Common myeloid progenitor, CD34-positive (primary cell): ENCODE measurements around the gene GRAP2.

Source experiments
- CTCF ChIA-PET: fragments of 350-600 bp; sonication (Branson Sonifier 250); formaldehyde crosslinking; loops from one replicate; lab custom pipeline; 2021; ENCODE audit warnings: antibody characterized with exemption; lab: Charles Lee
- POLR2A ChIA-PET: fragments of 350-600 bp; sonication (Branson Sonifier 250); formaldehyde crosslinking; loops from one replicate; lab custom pipeline; 2021; ENCODE audit warnings: antibody characterized with exemption; lab: Charles Lee
- DNase-seq, 3 donors: peaks; one replicate each; pipeline versions ENCODE4 v3.0.0 to v3.0.0-alpha.2; 2013
- H3K27ac ChIP-seq, 2 experiments: 1 replicate in 1 of 2; 2 replicates in 1 of 2; pipeline ENCODE4 v1.7.0; 2013; ENCODE audit warnings: inconsistent platforms in 2 of 2, low read length in 2 of 2, mild to moderate bottlenecking in 2 of 2, low read depth in 1 of 2, moderate library complexity in 1 of 2; ENCODE audit not compliant: severe bottlenecking in 2 of 2, insufficient read depth in 1 of 2, poor library complexity in 1 of 2
- H3K27me3 ChIP-seq, 5 experiments: replicated peaks in 2 of 5; 1 replicate in 3 of 5; 2 replicates in 2 of 5; pipeline versions ENCODE4 v1.6.1 to v1.7.0; 2013; ENCODE audit warnings: low read length in 4 of 5, mild to moderate bottlenecking in 2 of 5, moderate library complexity in 2 of 5, inconsistent platforms in 1 of 5; ENCODE audit not compliant: insufficient read depth in 5 of 5, control insufficient read depth in 4 of 5
- H3K36me3 ChIP-seq, 4 experiments: 1 replicate in 2 of 4; 2 replicates in 2 of 4; pipeline versions ENCODE4 v1.6.1 to v1.7.0; 2013; ENCODE audit warnings: low read length in 3 of 4, control low read depth in 1 of 4, mild to moderate bottlenecking in 1 of 4; ENCODE audit not compliant: control insufficient read depth in 4 of 4, insufficient read depth in 4 of 4
- H3K4me1 ChIP-seq, 4 experiments: 1 replicate in 3 of 4; 2 replicates in 1 of 4; pipeline versions ENCODE4 v1.6.1 to v1.7.1; 2013; ENCODE audit warnings: low read length in 3 of 4, mild to moderate bottlenecking in 3 of 4, control low read depth in 1 of 4, inconsistent platforms in 1 of 4, moderate library complexity in 1 of 4; ENCODE audit not compliant: control insufficient read depth in 4 of 4, insufficient read depth in 4 of 4; ENCODE audit errors: control extremely low read depth in 1 of 4
- H3K4me3 ChIP-seq, 7 experiments: 1 replicate in 4 of 7; 2 replicates in 3 of 7; pipeline versions ENCODE4 v1.5.1 to v1.7.0; 2013; ENCODE audit warnings: mild to moderate bottlenecking in 7 of 7, low read length in 6 of 7, moderate library complexity in 6 of 7, inconsistent platforms in 2 of 7, low read depth in 2 of 7, control low read depth in 1 of 7; ENCODE audit not compliant: insufficient read depth in 4 of 7, control insufficient read depth in 1 of 7; ENCODE audit errors: extremely low read depth in 1 of 7
- H3K9me3 ChIP-seq, 5 experiments: 1 replicate in 4 of 5; 2 replicates in 1 of 5; pipeline versions ENCODE4 v1.6.1 to v1.7.1; 2013; ENCODE audit warnings: low read length in 4 of 5, mild to moderate bottlenecking in 2 of 5, inconsistent platforms in 1 of 5, low read depth in 1 of 5, moderate library complexity in 1 of 5; ENCODE audit not compliant: control insufficient read depth in 4 of 5, insufficient read depth in 2 of 5; ENCODE audit errors: control extremely low read depth in 1 of 5
- WGBS: methylation state at CpG from one replicate; pipeline ENCODE4 v1.1.5; 2013; ENCODE audit not compliant: insufficient coverage; 5-methylcytosine and 5-hydroxymethylcytosine counted together

The GRAP2 gene

GRCh38 chr22:39955675-39956074 is 54.8 kb downstream of the GRAP2 start:
- H3K4me1 ChIP-seq: peaks cover 11 to 67% (median 40%) of the 10 kb centered on the region in 4 experiments
- POLR2A ChIA-PET: no interaction called here

GRCh38 chr22:39956932-39957664 is 56.2 kb downstream of the GRAP2 start:
- WGBS: 11% methylated on average over 6 of the region's 10 CpGs
- CTCF ChIA-PET: interaction anchor here (0.8 to 1.7 kb wide), 5 partner anchors 19 to 68 kb away, joined by 3 to 4 read pairs (median 3); no protein-coding TSS in a partner anchor
- Histone ChIP-seq H3K4me1 (peaks cover 19 to 68% (median 45%) of the 10 kb centered on the region in 4 experiments), H3K9me3 (no peaks in the 10 kb centered on the region), H3K27ac (no peak overlapping the region), H3K4me3 (peak overlapping the region in 3 of 7 experiments; percentile 5 to 40 (median 10)), H3K27me3 (peaks cover 0 to 36% (median 10%) of the 10 kb centered on the region in 5 experiments), H3K36me3 (no peaks in the 10 kb centered on the region)
- peak; percentile 67 to 89 (median 80) for DNase-seq
- POLR2A ChIA-PET: interaction anchor here (0.5 to 0.8 kb wide), 2 partner anchors 14 to 24 kb away, joined by 5 read pairs; no protein-coding TSS in a partner anchor

More at GRCh38 chr22:39955675-39956074, 54.8 kb downstream of the GRAP2 start:
- CTCF ChIA-PET: interaction anchor here (1.3 to 1.4 kb wide), 2 partner anchors 9 to 68 kb away, joined by 3 read pairs; no protein-coding TSS in a partner anchor
- no peak overlapping the region for H3K27ac ChIP-seq
- H3K36me3 ChIP-seq: no peaks in the 10 kb centered on the region
- H3K27me3 ChIP-seq: peaks cover 0 to 34% (median 10%) of the 10 kb centered on the region in 5 experiments
- WGBS: no CpG with 5 or more reads among the region's 2 CpGs
- DNase-seq: no peak
- no peak overlapping the region for H3K4me3 ChIP-seq
- H3K9me3 ChIP-seq: no peaks in the 10 kb centered on the region

- no peak for DNase-seq
- POLR2A ChIA-PET: no interaction called here
- WGBS: 91% methylated on average over 5 of the region's 8 CpGs
- H3K4me3 ChIP-seq: no peak overlapping the region
- H3K36me3 ChIP-seq: no peaks in the 10 kb centered on the region
- H3K27ac ChIP-seq: no peak overlapping the region
- H3K4me1 ChIP-seq: peaks cover 19 to 72% (median 44%) of the 10 kb centered on the region in 4 experiments
- H3K27me3 ChIP-seq: peaks cover 0 to 38% (median 10%) of the 10 kb centered on the region in 5 experiments
- no peaks in the 10 kb centered on the region for H3K9me3 ChIP-seq
- CTCF ChIA-PET: interaction anchor here (0.8 to 1.7 kb wide), 2 partner anchors 45 to 67 kb away, joined by 3 to 4 read pairs; no protein-coding TSS in a partner anchor
These were observed 57.3 kb downstream of the GRAP2 start for GRCh38 chr22:39958009-39958711.

- peak in 2 of 3 donors; percentile 27 to 52 for DNase-seq
- Histone ChIP-seq H3K27ac (no peak overlapping the region), H3K4me1 (peaks cover 19 to 65% (median 43%) of the 10 kb centered on the region in 4 experiments), H3K9me3 (no peaks in the 10 kb centered on the region), H3K27me3 (peaks cover 0 to 32% (median 8%) of the 10 kb centered on the region in 5 experiments), H3K4me3 (no peak overlapping the region), H3K36me3 (no peaks in the 10 kb centered on the region)
- ChIA-PET CTCF (no interaction called here), POLR2A (interaction anchor here (0.6 kb wide), 1 partner anchor 615 kb away, joined by 3 read pairs; no protein-coding TSS in a partner anchor)
- 76% methylated on average over 11 of the region's 11 CpGs for WGBS
These were observed 58.2 kb downstream of the GRAP2 start for GRCh38 chr22:39958949-39959639.

GRCh38 chr22:39959640-39960447 is 59.0 kb downstream of the GRAP2 start, which contains the start of gene TMA7B:
TSS of gene TMA7B (plus strand) at chr22:39960397. CDS start at chr22:39964375, 3,978 bp downstream.
- H3K9me3 ChIP-seq: no peaks in the 10 kb centered on the region
- ChIA-PET CTCF (interaction anchor here (0.7 kb wide), 1 partner anchor 9 kb away, joined by 3 read pairs; no protein-coding TSS in a partner anchor), POLR2A (no interaction called here)
- H3K36me3 ChIP-seq: no peaks in the 10 kb centered on the region
- 60% methylated on average over 12 of the region's 14 CpGs for WGBS
- H3K4me1 ChIP-seq: peaks cover 19 to 65% (median 43%) of the 10 kb centered on the region in 4 experiments
- peak within 1 kb of the TSS in 1 of 2 experiments; percentile 12 for H3K27ac ChIP-seq
- DNase-seq: peak; percentile 50 to 89 (median 87)
- H3K4me3 ChIP-seq: peak within 1 kb of the TSS in 3 of 7 experiments; percentile 6 to 17 (median 11)
- H3K27me3 ChIP-seq: peaks cover 0 to 32% (median 8%) of the 10 kb centered on the region in 5 experiments
